IPS DF 6.9 (cell line): ENCODE measurements around the gene HSFX4.

Experiments
- DNase-seq: peaks from one replicate; pipeline ENCODE4 v3.0.0-alpha.2; 2013; ENCODE audit warnings: low read depth, low spot score
- H3K27ac ChIP-seq: one replicate; pipeline ENCODE4 v1.5.1; 2013; ENCODE audit warnings: low read length, control low read depth
- H3K27me3 ChIP-seq: 2 replicates; pipeline ENCODE4 v1.6.1; 2013; ENCODE audit warnings: mild to moderate bottlenecking, low read length; ENCODE audit not compliant: control insufficient read depth, insufficient read depth
- H3K36me3 ChIP-seq: 2 replicates; pipeline ENCODE4 v1.6.1; 2013; ENCODE audit warnings: low read length; ENCODE audit not compliant: control insufficient read depth, insufficient read depth
- H3K4me1 ChIP-seq: 2 replicates; pipeline ENCODE4 v1.6.1; 2013; ENCODE audit warnings: low read length; ENCODE audit not compliant: control insufficient read depth, insufficient read depth
- H3K4me3 ChIP-seq: 2 replicates; pipeline ENCODE4 v1.5.1; 2013; ENCODE audit warnings: mild to moderate bottlenecking, low read length
- H3K9me3 ChIP-seq: 2 replicates; pipeline ENCODE4 v1.6.1; 2013; ENCODE audit warnings: low read length, inconsistent platforms; ENCODE audit not compliant: control insufficient read depth, insufficient read depth
- whole genome bisulfite sequencing: extraction: QIAGEN DNeasy Blood & Tissue Kit; methylation state at CpG from one replicate; pipeline ENCODE4 v1.1.7; 2013; ENCODE audit warnings: mixed read lengths, missing lambda C conversion rate; ENCODE audit not compliant: insufficient read length, insufficient coverage; 5-methylcytosine and 5-hydroxymethylcytosine counted together

HSFX4 gene

GRCh38 chrX:149949743-149950436, 20.5 kb downstream of the HSFX4 start:
- no CpG with 5 or more reads among the region's 6 CpGs for WGBS
- no peak overlapping the region for H3K27ac ChIP-seq
- no peaks in the 10 kb centered on the region for H3K36me3 ChIP-seq
- no peak overlapping the region for H3K4me3 ChIP-seq
- H3K4me1 ChIP-seq = no peaks in the 10 kb centered on the region
- DNase-seq = no peak
- no peaks in the 10 kb centered on the region for H3K9me3 ChIP-seq
- no peaks in the 10 kb centered on the region for H3K27me3 ChIP-seq

- no CpG with 5 or more reads among the region's 1 CpG for WGBS
- DNase-seq = no peak
- Histone ChIP-seq H3K27me3 (no peaks in the 10 kb centered on the region), H3K27ac (no peak overlapping the region), H3K36me3 (no peaks in the 10 kb centered on the region), H3K4me1 (no peaks in the 10 kb centered on the region), H3K4me3 (no peak overlapping the region), H3K9me3 (no peaks in the 10 kb centered on the region)
These were observed 21.3 kb downstream of the HSFX4 start for GRCh38 chrX:149950681-149951080.

GRCh38 chrX:149961572-149961971, 32.2 kb downstream of the HSFX4 start:
- Histone ChIP-seq H3K4me1 (no peaks in the 10 kb centered on the region), H3K4me3 (no peak overlapping the region), H3K9me3 (no peaks in the 10 kb centered on the region), H3K27ac (no peak overlapping the region), H3K27me3 (no peaks in the 10 kb centered on the region), H3K36me3 (no peaks in the 10 kb centered on the region)
- WGBS = no CpG with 5 or more reads among the region's 2 CpGs
- no peak for DNase-seq

GRCh38 chrX:149962010-149962409, 32.6 kb downstream of the HSFX4 start:
- Histone ChIP-seq H3K36me3 (no peaks in the 10 kb centered on the region), H3K27me3 (no peaks in the 10 kb centered on the region), H3K27ac (no peak overlapping the region), H3K9me3 (no peaks in the 10 kb centered on the region), H3K4me1 (no peaks in the 10 kb centered on the region), H3K4me3 (no peak overlapping the region)
- no peak for DNase-seq

GRCh38 chrX:149962859-149963757, 33.7 kb downstream of the HSFX4 start:
- no CpG with 5 or more reads among the region's 9 CpGs for WGBS
- no peaks in the 10 kb centered on the region for H3K36me3 ChIP-seq
- H3K9me3 ChIP-seq = no peaks in the 10 kb centered on the region
- no peaks in the 10 kb centered on the region for H3K4me1 ChIP-seq
- no peak for DNase-seq
- H3K27ac ChIP-seq = no peak overlapping the region
- H3K4me3 ChIP-seq = no peak overlapping the region
- no peaks in the 10 kb centered on the region for H3K27me3 ChIP-seq

GRCh38 chrX:149979126-149979644, 49.8 kb downstream of the HSFX4 start:
- H3K27me3 ChIP-seq = no peaks in the 10 kb centered on the region
- H3K36me3 ChIP-seq = no peaks in the 10 kb centered on the region
- WGBS = no CpG with 5 or more reads among the region's 3 CpGs
- no peaks in the 10 kb centered on the region for H3K9me3 ChIP-seq
- no peak overlapping the region for H3K4me3 ChIP-seq
- no peak for DNase-seq
- H3K4me1 ChIP-seq = peaks cover 2% of the 10 kb centered on the region; the same call in 1 of the 2 replicates
- H3K27ac ChIP-seq = no peak overlapping the region
